HepG2 (cell line): ENCODE measurements around the gene SNAP25. TPM values are rescaled to one million over a fixed set of nuclear protein-coding genes. Genes with fewer than 3 reads are reported as not detected.

Experiments used
- ATAC-seq: fragments of 200-7000 bp; cut with Tn5 transposase; 3 replicates; pipeline ENCODE4 v1.9.1; 2020; ENCODE audit warnings: mild to moderate bottlenecking, moderate library complexity
- BruUV-seq: library from RNA; stranded (reverse); fragments of 400-500 nt; replicated peaks from 2 replicates; lab custom pipeline; 2021; lab: Mats Ljungman, UMichigan
- CTCF ChIA-PET: fragments of 300-600 bp; formaldehyde crosslinking; extraction: SDS; loops from one replicate; lab custom pipeline; 2021; ENCODE audit warnings: low total read pairs, inconsistent platforms, low intra/inter-chr PET ratio; lab: Yijun Ruan, JAX
- POLR2A ChIA-PET: fragments of 350-600 bp; sonication (Branson Sonifier 250); formaldehyde crosslinking; loops from one replicate; lab custom pipeline; 2020; ENCODE audit warnings: antibody characterized with exemption, inconsistent platforms; lab: Yijun Ruan, JAX
- DNase-seq: peaks from one replicate; pipeline ENCODE4 v3.0.0-alpha.2; 2015; ENCODE audit warnings: low spot score
- FAIRE-seq: peaks from 3 replicates; lab custom pipeline; 2011; peaks lifted over from hg19 to GRCh38; lab: Jason Lieb, UNC
- H2AFZ ChIP-seq: one replicate; pipeline ENCODE4 v1.6.1; 2011; ENCODE audit warnings: low read length, inconsistent platforms
- H3K27ac ChIP-seq: fragments of 300-600 bp; 3 replicates; pipeline ENCODE4 v1.8.0; 2011; ENCODE audit warnings: mixed run types, mild to moderate bottlenecking, mixed read lengths, low read length, inconsistent platforms; ENCODE audit not compliant: insufficient read depth; ENCODE audit errors: extremely low read length
- H3K27me3 ChIP-seq, 2 experiments: fragments of 200-600 bp in 1 of 2; 2 replicates in 1 of 2; 3 replicates in 1 of 2; pipeline versions ENCODE4 v1.6.0 to v1.8.0; 2011; ENCODE audit warnings: low read length in 2 of 2, mild to moderate bottlenecking in 2 of 2, moderate library complexity in 2 of 2, inconsistent platforms in 1 of 2; ENCODE audit not compliant: insufficient read depth in 2 of 2, control insufficient read depth in 1 of 2
- H3K36me3 ChIP-seq, 2 experiments: fragments of 200-600 bp in 1 of 2; replicated peaks in 1 of 2; 2 replicates in 1 of 2; 3 replicates in 1 of 2; pipeline versions ENCODE4 v1.5.1 to v1.8.0; 2011; ENCODE audit warnings: low read length in 2 of 2, inconsistent platforms in 1 of 2; ENCODE audit not compliant: insufficient read depth in 2 of 2, control insufficient read depth in 1 of 2
- H3K4me1 ChIP-seq: 2 replicates; pipeline ENCODE4 v1.5.1; 2012; ENCODE audit warnings: low read length, inconsistent platforms; ENCODE audit not compliant: insufficient read depth
- H3K4me2 ChIP-seq: 2 replicates; pipeline ENCODE4 v1.6.0; 2011; ENCODE audit warnings: low read depth, low read length, inconsistent platforms
- H3K4me3 ChIP-seq, 3 experiments: fragments of 200-600 bp in 1 of 3; sonication (generic), shearing (Covaris generic) in 1 of 3; replicated peaks in 1 of 3; 2 replicates each; pipeline ENCODE4 v1.5.1; 2011 to 2016; ENCODE audit warnings: low read length in 3 of 3, inconsistent platforms in 2 of 3, low read depth in 2 of 3, mild to moderate bottlenecking in 2 of 3, control low read depth in 1 of 3, mixed read lengths in 1 of 3; ENCODE audit not compliant: insufficient read depth in 1 of 3
- H3K79me2 ChIP-seq: one replicate; pipeline ENCODE4 v1.6.1; 2011; ENCODE audit warnings: low read length, inconsistent platforms; ENCODE audit not compliant: insufficient read depth
- H3K9ac ChIP-seq: 2 replicates; pipeline ENCODE4 v1.6.0; 2011; ENCODE audit warnings: mild to moderate bottlenecking, low read depth, low read length, inconsistent platforms; ENCODE audit not compliant: insufficient read depth
- H3K9me3 ChIP-seq: 2 replicates; pipeline ENCODE4 v1.5.1; 2012; ENCODE audit warnings: mild to moderate bottlenecking, low read length
- H4K20me1 ChIP-seq: 2 replicates; pipeline ENCODE4 v1.6.0; 2011; ENCODE audit warnings: inconsistent platforms, mild to moderate bottlenecking, low read length, moderate library complexity; ENCODE audit not compliant: insufficient read depth
- CBX1 ChIP-seq: IDR thresholded peaks from one replicate; pipeline ENCODE4 v1.6.1; 2016; ENCODE audit warnings: antibody characterized with exemption, low read depth
- DBP ChIP-seq: sonication (generic); formaldehyde crosslinking; IDR thresholded peaks from 2 replicates; pipeline ENCODE4 v1.4.0; 2020; ENCODE audit warnings: missing genetic modification reagents; ENCODE audit errors: not compliant biosample characterization
- ELF3 ChIP-seq: IDR thresholded peaks from 2 replicates; pipeline ENCODE4 v1.6.1; 2016; ENCODE audit warnings: missing genetic modification reagents, missing compliant biosample characterization
- ELK4 ChIP-seq: sonication (generic); formaldehyde crosslinking; IDR thresholded peaks from 2 replicates; pipeline ENCODE4 v1.9.0; 2021; ENCODE audit warnings: missing genetic modification reagents, borderline replicate concordance
- EP300 ChIP-seq, 3 experiments: sonication (generic) in 1 of 3; formaldehyde crosslinking in 1 of 3; IDR thresholded peaks; 2 replicates each; pipeline versions ENCODE4 v1.5.1 to v1.6.1; 2011 to 2020; ENCODE audit warnings: low read depth in 2 of 3, low read length in 2 of 3, borderline replicate concordance in 1 of 3, improper control_type of control experiment in 1 of 3, mild to moderate bottlenecking in 1 of 3, missing genetic modification reagents in 1 of 3, moderate library complexity in 1 of 3
- JUN ChIP-seq: sonication (generic); formaldehyde crosslinking; IDR thresholded peaks from 2 replicates; pipeline ENCODE4 v1.4.0; 2020; ENCODE audit warnings: mild to moderate bottlenecking, missing genetic modification reagents
- MYNN ChIP-seq: sonication (generic); formaldehyde crosslinking; IDR thresholded peaks from 2 replicates; pipeline ENCODE4 v1.4.0; 2020; ENCODE audit warnings: mild to moderate bottlenecking, low read depth, missing genetic modification reagents
- PLRG1 ChIP-seq: fragments of 450-650 bp; conservative IDR thresholded peaks from 2 replicates; pipeline ENCODE4 v1.6.1; 2016
- POLR2A ChIP-seq, 2 experiments: IDR thresholded peaks; 2 replicates each; pipeline ENCODE4 v1.6.1; 2011; ENCODE audit warnings: low read depth in 2 of 2, low read length in 2 of 2, mild to moderate bottlenecking in 1 of 2, moderate library complexity in 1 of 2; ENCODE audit not compliant: insufficient read depth in 1 of 2
- RBFOX2 ChIP-seq: fragments of 200-400 bp; formaldehyde crosslinking; IDR thresholded peaks from 2 replicates; pipeline ENCODE4 v1.6.1; 2017; ENCODE audit warnings: low read depth, mild to moderate bottlenecking, low read length
- RELA ChIP-seq: sonication (generic); formaldehyde crosslinking; IDR thresholded peaks from 2 replicates; pipeline ENCODE4 v1.4.0; 2020; ENCODE audit warnings: missing genetic modification reagents
- TFDP1 ChIP-seq: IDR thresholded peaks from 2 replicates; pipeline ENCODE4 v1.6.1; 2016; ENCODE audit warnings: missing compliant biosample characterization, missing genetic modification reagents, borderline replicate concordance
- THYN1 ChIP-seq: sonication (generic); formaldehyde crosslinking; IDR thresholded peaks from 2 replicates; pipeline ENCODE4 v1.8.1; 2023; ENCODE audit warnings: low read depth, mild to moderate bottlenecking, moderate library complexity, missing genetic modification reagents, borderline replicate concordance
- TRAFD1 ChIP-seq: sonication (generic); formaldehyde crosslinking; IDR thresholded peaks from 2 replicates; pipeline ENCODE4 v1.5.1; 2020; ENCODE audit warnings: missing genetic modification reagents, mild to moderate bottlenecking, borderline replicate concordance
- ZBTB3 ChIP-seq: sonication (generic); formaldehyde crosslinking; IDR thresholded peaks from 2 replicates; pipeline ENCODE4 v1.4.0; 2020; ENCODE audit warnings: low read depth, mild to moderate bottlenecking, moderate library complexity, missing genetic modification reagents, borderline replicate concordance
- ZEB1 ChIP-seq: IDR thresholded peaks from 2 replicates; pipeline ENCODE4 v1.6.1; 2012; ENCODE audit warnings: mild to moderate bottlenecking, low read depth, inconsistent platforms; ENCODE audit not compliant: insufficient replicate concordance
- ZNF10 ChIP-seq: sonication (generic); formaldehyde crosslinking; IDR thresholded peaks from 2 replicates; pipeline ENCODE4 v1.4.0; 2020; ENCODE audit warnings: mild to moderate bottlenecking, low read depth, missing genetic modification reagents, borderline replicate concordance
- ZNF496 ChIP-seq: sonication (generic); formaldehyde crosslinking; IDR thresholded peaks from 2 replicates; pipeline ENCODE4 v1.8.1; 2023; ENCODE audit warnings: mild to moderate bottlenecking, moderate library complexity, missing genetic modification reagents; ENCODE audit not compliant: insufficient replicate concordance
- WGBS: methylation state at CpG from one replicate; pipeline ENCODE4 v1.1.6; 2017; ENCODE audit warnings: low lambda C conversion rate; 5-methylcytosine and 5-hydroxymethylcytosine counted together
- in situ Hi-C: cut with HindIII; loops from 2 replicates; pipeline ENCODE4 v1.10.0; 2017; ENCODE audit warnings: low pct_unique_long_range_greater_than_20kb; ENCODE audit not compliant: extremely low pct_ligation_motif_present
- intact Hi-C: fragments of 100-400 bp; cut with micrococcal nuclease; formaldehyde crosslinking; loops from one replicate; pipeline ENCODE4 v1.10.0; 2022; ENCODE audit not compliant: unreplicated experiment
- polyA plus RNA-seq, 8 experiments: library from polyadenylated mRNA; depleted of rRNA in 3 of 8; stranded (reverse) in 7 of 8; unstranded in 1 of 8; fragments of >200 nt; fragmentation: Illumina TruSeq in 4 of 8; extraction: Trizol in 4 of 8; gene quantifications; 2 replicates each; pipeline versions ENCODE4 v1.2.1 to v1.2.3, GENCODE V29; 2011 to 2016; ENCODE audit warnings: low read depth in 4 of 8, missing spikeins in 1 of 8, mixed read lengths in 1 of 8; ENCODE audit not compliant: insufficient read depth in 1 of 8
- total RNA-seq, 5 experiments: library from RNA; depleted of rRNA; stranded (reverse); fragments of >200 nt; fragmentation: Illumina TruSeq; extraction: Trizol; gene quantifications; 2 replicates each; pipeline ENCODE4 v1.2.3, GENCODE V29; 2016; ENCODE audit warnings: low read depth in 1 of 5

Gene SNAP25
- total and polyA plus RNA-seq, 2 of the 13 experiments (the other 11 are each of a cell fraction or from before 2014, with no cell fraction given): not detected

GRCh38 chr20:10263385-10264165, 44.9 kb downstream of the SNAP25 start:
- Histone ChIP-seq H3K4me3 (no peak overlapping the region; a peak in 1 of 6 replicates), H3K79me2 (no peaks in the 10 kb centered on the region), H4K20me1 (no peaks in the 10 kb centered on the region), H3K36me3 (no peaks in the 10 kb centered on the region), H3K27me3 (peaks cover 0 to 18% of the 10 kb centered on the region in 2 experiments; a peak in 3 of 5 replicates), H3K27ac (no peak overlapping the region), H3K9ac (no peak overlapping the region), H3K4me2 (peak overlapping the region; percentile 56), H3K4me1 (peaks cover 27% of the 10 kb centered on the region), H2AFZ (no peak overlapping the region), H3K9me3 (no peaks in the 10 kb centered on the region)
- FAIRE-seq (peak; percentile 98), ATAC-seq (peak; percentile 100), DNase-seq (peak; percentile 95)
- intact Hi-C loops (loop anchor here (5.0 kb wide), 2 partner anchors 109 to 144 kb away; no protein-coding TSS in a partner anchor), in situ Hi-C loops (no loop called here)
- ChIA-PET POLR2A (interaction anchor here (1.0 to 1.1 kb wide), 2 partner anchors 170 to 171 kb away, joined by 3 to 4 read pairs; partner anchors contain the start of gene SLX4IP), CTCF (no interaction called here)
- BruUV-seq: no TSS peak
- 6% methylated on average over 7 of the region's 7 CpGs for WGBS
- peak; percentile 70 to 94; a peak in 3 of 4 replicates for TF ChIP-seq EP300 (IDR thresholded peaks at IDR 0.05; ENCODE audit: low read depth in 2 of 2, low read length in 2 of 2)
- peak; percentile 80 for TF ChIP-seq EP300 (CRISPR knock-in tag; IDR thresholded peaks at IDR 0.05; ENCODE audit: borderline replicate concordance)
- peak; percentile 76; the same call in 1 of the 2 replicates for TF ChIP-seq JUN (CRISPR knock-in tag)
- no peak for TF ChIP-seq TRAFD1 (CRISPR knock-in tag)
- no peak for TF ChIP-seq POLR2A (IDR thresholded peaks at IDR 0.05; ENCODE audit: insufficient read depth in 1 of 2, low read depth in 2 of 2, low read length in 2 of 2)
- TF ChIP-seq DBP: no peak
- peak; percentile 79 for TF ChIP-seq ELF3 (CRISPR knock-in tag)
- peak; percentile 91 for TF ChIP-seq ZEB1
- TF ChIP-seq CBX1: peak; percentile 44
- no peak; the same call in 1 of the 2 replicates for TF ChIP-seq ZBTB3 (CRISPR knock-in tag)
- TF ChIP-seq ELK4: no peak
- 0 out of 2 replicates have a peak, but pooled peaks have one; percentile 10 for TF ChIP-seq RELA (CRISPR knock-in tag)
- no peak for TF ChIP-seq ZNF10 (CRISPR knock-in tag)
- TF ChIP-seq THYN1 (CRISPR knock-in tag): no peak
- no peak for TF ChIP-seq ZNF496 (CRISPR knock-in tag)
- no peak; the same call in 1 of the 2 replicates for TF ChIP-seq TFDP1
- no peak for TF ChIP-seq RBFOX2
- TF ChIP-seq PLRG1: no peak
- TF ChIP-seq MYNN (CRISPR knock-in tag): peak; percentile 26; the same call in 1 of the 2 replicates
